IMR-90 (cell line): Measurements from ENCODE around the gene SPTBN5. TPM values are rescaled to one million over a fixed set of nuclear protein-coding genes. Genes with fewer than 3 reads are reported as not detected.
A peak's percentile ranks its signal among the peaks of the same experiment; 100 is the strongest.

Source experiments
- ATAC-seq: fragments of 200-7000 bp; cut with Tn5 transposase; 2 replicates; pipeline ENCODE4 v1.9.1; 2020; ENCODE audit warnings: low read depth, mild to moderate bottlenecking, moderate library complexity
- BruUV-seq: library from RNA; stranded (reverse); fragments of 400-500 nt; replicated peaks from 2 replicates; lab custom pipeline; 2021; lab: Mats Ljungman, UMichigan
- CTCF ChIA-PET: fragments of 300-600 bp; formaldehyde crosslinking; extraction: SDS; loops from one replicate; lab custom pipeline; 2021; ENCODE audit warnings: antibody characterized with exemption; lab: Yijun Ruan, JAX
- POLR2A ChIA-PET: fragments of 300-600 bp; sonication (Branson Sonifier 250); formaldehyde crosslinking; loops from one replicate; lab custom pipeline; 2022; ENCODE audit warnings: antibody characterized with exemption; ENCODE audit not compliant: unreplicated experiment; lab: Charles Lee
- DNase-seq: peaks from one replicate; pipeline ENCODE4 v3.0.0; 2013
- H2AFZ ChIP-seq: replicated peaks from 2 replicates; pipeline ENCODE3; 2013; ENCODE audit warnings: low read length, mild to moderate bottlenecking; ENCODE audit not compliant: poor library complexity
- H2AK5ac ChIP-seq: 2 replicates; pipeline ENCODE4 v1.6.1; 2013; ENCODE audit warnings: low read depth, low read length, inconsistent platforms
- H2AK9ac ChIP-seq: replicated peaks from 2 replicates; pipeline ENCODE3; 2013; ENCODE audit warnings: mild to moderate bottlenecking, low read depth, low read length, moderate library complexity; ENCODE audit not compliant: poor library complexity
- H2BK120ac ChIP-seq: 2 replicates; pipeline ENCODE4 v1.6.1; 2013; ENCODE audit warnings: low read depth, low read length, inconsistent platforms
- H2BK15ac ChIP-seq: 3 replicates; pipeline ENCODE4 v1.6.1; 2013; ENCODE audit warnings: low read depth, low read length, inconsistent platforms
- H2BK20ac ChIP-seq: 2 replicates; pipeline ENCODE4 v1.6.1; 2013; ENCODE audit warnings: low read depth, mild to moderate bottlenecking, inconsistent platforms, low read length, moderate library complexity
- H2BK5ac ChIP-seq: 2 replicates; pipeline ENCODE4 v1.6.1; 2013; ENCODE audit warnings: mild to moderate bottlenecking, low read depth, low read length, inconsistent platforms; ENCODE audit not compliant: poor library complexity, severe bottlenecking
- H3K14ac ChIP-seq: replicated peaks from 2 replicates; pipeline ENCODE4 v1.6.1; 2013; ENCODE audit warnings: low read depth, low read length, inconsistent platforms
- H3K18ac ChIP-seq: 2 replicates; pipeline ENCODE4 v1.6.1; 2013; ENCODE audit warnings: low read depth, low read length, control low read depth
- H3K23ac ChIP-seq: 2 replicates; pipeline ENCODE4 v1.6.1; 2013; ENCODE audit warnings: low read depth, low read length, inconsistent platforms
- H3K27ac ChIP-seq: 2 replicates; pipeline ENCODE4 v1.5.1; 2013; ENCODE audit warnings: mild to moderate bottlenecking, control low read depth, low read length; ENCODE audit not compliant: insufficient read depth
- H3K27me3 ChIP-seq: 2 replicates; pipeline ENCODE4 v1.6.1; 2013; ENCODE audit warnings: low read length; ENCODE audit not compliant: control insufficient read depth, insufficient read depth
- H3K36me3 ChIP-seq: 2 replicates; pipeline ENCODE4 v1.6.1; 2013; ENCODE audit warnings: low read length, mixed read lengths; ENCODE audit not compliant: control insufficient read depth, insufficient read depth
- H3K4ac ChIP-seq: 2 replicates; pipeline ENCODE4 v1.6.1; 2013; ENCODE audit warnings: low read depth, low read length, inconsistent platforms
- H3K4me1 ChIP-seq: 2 replicates; pipeline ENCODE4 v1.6.1; 2013; ENCODE audit warnings: low read length, mixed read lengths; ENCODE audit not compliant: control insufficient read depth, insufficient read depth
- H3K4me2 ChIP-seq: 2 replicates; pipeline ENCODE4 v1.6.1; 2013; ENCODE audit warnings: low read depth, mild to moderate bottlenecking, control low read depth, low read length, moderate library complexity
- H3K4me3 ChIP-seq: 2 replicates; pipeline ENCODE4 v1.5.1; 2013; ENCODE audit warnings: low read depth, mild to moderate bottlenecking, control low read depth, low read length, moderate library complexity; ENCODE audit not compliant: insufficient read depth
- H3K56ac ChIP-seq: 2 replicates; pipeline ENCODE4 v1.6.1; 2013; ENCODE audit warnings: low read length, inconsistent platforms; ENCODE audit not compliant: insufficient read depth; ENCODE audit errors: extremely low read depth
- H3K79me1 ChIP-seq, 2 experiments: 2 replicates each; pipeline ENCODE4 v1.6.1; 2013; ENCODE audit warnings: low read length in 2 of 2, inconsistent platforms in 1 of 2, low read depth in 1 of 2
- H3K9ac ChIP-seq: 2 replicates; pipeline ENCODE4 v1.6.1; 2013; ENCODE audit warnings: low read depth, low read length, control low read depth
- H3K9me1 ChIP-seq: 2 replicates; pipeline ENCODE4 v1.6.1; 2013; ENCODE audit warnings: low read length, inconsistent platforms; ENCODE audit not compliant: insufficient read depth
- H3K9me3 ChIP-seq: 2 replicates; pipeline ENCODE4 v1.6.1; 2013; ENCODE audit warnings: low read length; ENCODE audit not compliant: control insufficient read depth, insufficient read depth
- H4K20me1 ChIP-seq: 2 replicates; pipeline ENCODE4 v1.6.1; 2013; ENCODE audit warnings: low read length, inconsistent platforms; ENCODE audit not compliant: insufficient read depth
- H4K5ac ChIP-seq: 2 replicates; pipeline ENCODE4 v1.6.1; 2013; ENCODE audit warnings: mild to moderate bottlenecking, low read depth, low read length, control low read depth
- H4K8ac ChIP-seq, 2 experiments: 2 replicates each; pipeline ENCODE4 v1.6.1; 2013; ENCODE audit warnings: low read depth in 2 of 2, low read length in 2 of 2, control low read depth in 1 of 2, inconsistent platforms in 1 of 2
- H4K91ac ChIP-seq: 2 replicates; pipeline ENCODE4 v1.6.1; 2013; ENCODE audit warnings: low read depth, low read length, inconsistent platforms; ENCODE audit not compliant: insufficient read depth
- RCOR1 ChIP-seq: IDR thresholded peaks from 2 replicates; pipeline ENCODE4 v1.6.1; 2012; ENCODE audit warnings: mild to moderate bottlenecking, low read length, improper control_type of control experiment; ENCODE audit not compliant: insufficient replicate concordance
- WGBS, 2 experiments: methylation state at CpG; one replicate each; pipeline versions ENCODE4 v1.1.5 to v1.1.7; 2013; ENCODE audit warnings: missing lambda C conversion rate in 2 of 2; ENCODE audit not compliant: insufficient read length in 1 of 2; ENCODE audit errors: extremely low coverage in 2 of 2; 5-methylcytosine and 5-hydroxymethylcytosine counted together
- dilution Hi-C: fragments of 300-500 bp; cut with HindIII; formaldehyde crosslinking; loops from one replicate; pipeline ENCODE4 v1.14.3; 2018; ENCODE audit warnings: low sequenced_read_pairs; ENCODE audit not compliant: unreplicated experiment
- in situ Hi-C: fragments of 300-500 bp; cut with MboI; formaldehyde crosslinking; loops from 3 replicates; pipeline ENCODE4 v1.14.3; 2019; ENCODE audit warnings: low sequenced_read_pairs, inconsistent platforms, mixed read lengths
- intact Hi-C: fragments of 100-400 bp; cut with micrococcal nuclease; formaldehyde crosslinking; loops from 2 replicates; pipeline ENCODE4 v1.10.0; 2022
- polyA plus RNA-seq, 3 experiments: library from polyadenylated mRNA; depleted of rRNA; stranded (reverse); fragments of >200 nt; gene quantifications; 2 replicates each; pipeline ENCODE4 v1.2.3, GENCODE V29; 2012; ENCODE audit warnings: low replicate concordance in 1 of 3
- total RNA-seq: library from RNA; depleted of rRNA; stranded (reverse); fragments of >200 nt; gene quantifications from 2 replicates; pipeline ENCODE4 v1.2.3, GENCODE V29; 2012

The SPTBN5 gene
- total and polyA plus RNA-seq, 2 of the 4 experiments (the other 2 are of a cell fraction) = under 0.01 to 0.38 TPM

GRCh38 chr15:41939986-41940385 lies 46.1 kb upstream of the SPTBN5 start:
- Histone ChIP-seq H4K8ac (peak overlapping the region; percentile 69 to 71), H3K4me2 (no peak overlapping the region), H4K20me1 (no peaks in the 10 kb centered on the region), H3K23ac (peak overlapping the region; percentile 57; the same call in 1 of the 2 replicates), H2BK120ac (peak overlapping the region; percentile 81), H3K14ac (peak overlapping the region; percentile 49; the same call in 1 of the 2 replicates), H3K4me1 (peaks cover 36% of the 10 kb centered on the region), H3K9me3 (no peaks in the 10 kb centered on the region), H2AK5ac (peak overlapping the region; percentile 80), H2AFZ (no peak overlapping the region), H3K27ac (peak overlapping the region; percentile 34; the same call in 1 of the 2 replicates), H3K56ac (peak overlapping the region; percentile 18; the same call in 1 of the 2 replicates), H3K36me3 (peaks cover 1% of the 10 kb centered on the region; the same call in 1 of the 2 replicates), H2AK9ac (peak overlapping the region; percentile 8), H3K18ac (peak overlapping the region; percentile 65; the same call in 1 of the 2 replicates), H2BK20ac (peak overlapping the region; percentile 93), H3K4me3 (no peak overlapping the region), H3K79me1 (peaks cover 48 to 84% of the 10 kb centered on the region in 2 experiments), H3K9me1 (peaks cover 45% of the 10 kb centered on the region), H3K27me3 (no peaks in the 10 kb centered on the region), H4K5ac (peak overlapping the region; percentile 56; the same call in 1 of the 2 replicates), H4K91ac (peak overlapping the region; percentile 71), H3K4ac (peak overlapping the region; percentile 75), H2BK5ac (peak overlapping the region; percentile 68), H2BK15ac (peak overlapping the region; percentile 88), H3K9ac (no peak overlapping the region)
- ChIA-PET POLR2A (no interaction called here), CTCF (interaction anchor here (1.3 kb wide), 1 partner anchor 10 kb away, joined by 3 read pairs; no protein-coding TSS in a partner anchor)
- intact Hi-C loops (no loop called here), in situ Hi-C loops (no loop called here), dilution Hi-C loops (no loop called here)
- BruUV-seq = no TSS peak
- no peak for TF ChIP-seq RCOR1
- ATAC-seq (no peak), DNase-seq (no peak)
- WGBS, 2 experiments = 40% methylated on average over 1 of the region's 9 CpGs; no CpG with 5 or more reads in 1 of the 2 experiments
